ENCODE measurements around the gene PIGH. TPM values are rescaled to one million over a fixed set of nuclear protein-coding genes. Genes with fewer than 3 reads are reported as not detected.

The PIGH gene
- total RNA-seq, 1 donor = 16.3 TPM

DNA sequence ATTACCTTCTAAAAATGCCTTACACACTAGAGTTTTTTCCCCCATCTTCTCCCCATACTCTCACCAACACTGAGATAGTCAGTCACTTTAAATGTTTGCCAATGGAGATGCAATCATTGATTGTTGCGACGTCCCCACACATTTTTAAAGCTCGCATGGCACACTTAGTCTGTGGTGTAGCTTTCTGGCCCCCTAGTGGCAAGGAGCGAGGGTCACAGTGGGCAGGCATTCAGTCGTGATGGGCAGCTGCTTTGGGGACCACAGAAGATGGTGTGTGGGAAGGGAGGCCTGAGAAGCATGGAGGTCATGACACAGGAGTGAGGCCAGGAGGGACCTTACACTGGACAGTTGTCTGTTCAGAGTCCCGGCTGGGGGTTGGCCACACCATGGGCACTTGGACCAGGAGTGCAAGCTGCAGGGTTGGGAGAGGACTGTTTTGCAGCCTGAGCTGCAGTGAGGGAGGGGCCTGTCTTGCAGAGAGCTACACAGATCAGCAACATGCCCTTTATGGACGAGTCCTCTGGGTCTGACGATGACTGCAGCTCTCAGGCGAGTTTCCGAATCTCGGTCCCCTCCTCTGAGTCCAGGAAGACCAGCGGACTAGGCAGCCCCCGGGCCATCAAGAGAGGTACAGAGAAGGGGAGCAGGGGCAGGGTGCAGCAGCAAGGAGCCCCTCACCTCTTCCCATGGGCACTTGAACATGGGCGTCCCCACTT lies 28.6 kb downstream of the PIGH start:
- H4K20me1 ChIP-seq (ENCODE audit: insufficient read depth, low read length) = no peaks in the 10 kb centered on the region
- H3K4me1 ChIP-seq (ENCODE audit: insufficient read depth, low read length) = peaks cover 3% of the 10 kb centered on the region
- TF ChIP-seq, protein P1, sequence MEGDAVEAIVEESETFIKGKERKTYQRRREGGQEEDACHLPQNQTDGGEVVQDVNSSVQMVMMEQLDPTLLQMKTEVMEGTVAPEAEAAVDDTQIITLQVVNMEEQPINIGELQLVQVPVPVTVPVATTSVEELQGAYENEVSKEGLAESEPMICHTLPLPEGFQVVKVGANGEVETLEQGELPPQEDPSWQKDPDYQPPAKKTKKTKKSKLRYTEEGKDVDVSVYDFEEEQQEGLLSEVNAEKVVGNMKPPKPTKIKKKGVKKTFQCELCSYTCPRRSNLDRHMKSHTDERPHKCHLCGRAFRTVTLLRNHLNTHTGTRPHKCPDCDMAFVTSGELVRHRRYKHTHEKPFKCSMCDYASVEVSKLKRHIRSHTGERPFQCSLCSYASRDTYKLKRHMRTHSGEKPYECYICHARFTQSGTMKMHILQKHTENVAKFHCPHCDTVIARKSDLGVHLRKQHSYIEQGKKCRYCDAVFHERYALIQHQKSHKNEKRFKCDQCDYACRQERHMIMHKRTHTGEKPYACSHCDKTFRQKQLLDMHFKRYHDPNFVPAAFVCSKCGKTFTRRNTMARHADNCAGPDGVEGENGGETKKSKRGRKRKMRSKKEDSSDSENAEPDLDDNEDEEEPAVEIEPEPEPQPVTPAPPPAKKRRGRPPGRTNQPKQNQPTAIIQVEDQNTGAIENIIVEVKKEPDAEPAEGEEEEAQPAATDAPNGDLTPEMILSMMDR (IDR thresholded peaks at IDR 0.05; ENCODE audit: extremely low read depth, low read depth, low read length) = peak; percentile 93
- H3K36me3 ChIP-seq (ENCODE audit: insufficient read depth, low read length) = no peaks in the 10 kb centered on the region
- H2AFZ ChIP-seq (ENCODE audit: low read length) = no peak overlapping the region
- peak; percentile 96 for DNase-seq (ENCODE audit: insufficient read length, low spot score, missing footprints)
- no peak overlapping the region for H3K4me2 ChIP-seq (ENCODE audit: insufficient read depth, low read length)
- no peaks in the 10 kb centered on the region for H3K9me3 ChIP-seq (ENCODE audit: low read depth, low read length)
- no peaks in the 10 kb centered on the region for H3K27me3 ChIP-seq (ENCODE audit: insufficient read depth, low read length)
- H3K79me2 ChIP-seq (ENCODE audit: insufficient read depth, low read length) = no peaks in the 10 kb centered on the region
- no peak overlapping the region for H3K27ac ChIP-seq (ENCODE audit: low read depth, low read length)
- no peak overlapping the region for H3K4me3 ChIP-seq (ENCODE audit: insufficient read depth, low read length)

DNA sequence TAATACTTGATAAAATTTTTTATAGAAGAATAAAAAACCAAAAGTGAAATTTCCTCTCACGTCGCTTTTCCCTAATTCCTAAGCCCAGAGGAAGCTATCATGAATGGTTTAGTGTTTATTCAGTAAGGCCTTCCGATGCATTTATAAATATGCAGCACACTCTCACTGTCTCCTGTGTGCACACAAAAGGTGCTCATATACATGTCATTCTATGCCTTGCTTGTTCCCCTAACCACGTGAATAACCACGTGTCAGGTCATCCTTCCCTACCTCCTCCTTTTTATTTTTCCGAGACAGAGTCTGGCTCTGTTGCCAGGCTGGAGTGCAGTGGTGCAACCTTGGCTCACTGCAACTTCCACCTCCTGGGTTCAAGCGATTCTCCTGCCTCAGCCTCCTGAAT lies 29.6 kb downstream of the PIGH start:
- no peaks in the 10 kb centered on the region for H3K36me3 ChIP-seq (ENCODE audit: insufficient read depth, low read length)
- no peaks in the 10 kb centered on the region for H3K9me3 ChIP-seq (ENCODE audit: low read depth, low read length)
- TF ChIP-seq, protein P1 (IDR thresholded peaks at IDR 0.05; ENCODE audit: extremely low read depth, low read depth, low read length) = no peak
- H4K20me1 ChIP-seq (ENCODE audit: insufficient read depth, low read length) = no peaks in the 10 kb centered on the region
- H3K27me3 ChIP-seq (ENCODE audit: insufficient read depth, low read length) = no peaks in the 10 kb centered on the region
- no peak overlapping the region for H3K27ac ChIP-seq (ENCODE audit: low read depth, low read length)
- H3K4me2 ChIP-seq (ENCODE audit: insufficient read depth, low read length) = no peak overlapping the region
- no peaks in the 10 kb centered on the region for H3K79me2 ChIP-seq (ENCODE audit: insufficient read depth, low read length)
- H2AFZ ChIP-seq (ENCODE audit: low read length) = no peak overlapping the region
- H3K4me1 ChIP-seq (ENCODE audit: insufficient read depth, low read length) = peaks cover 3% of the 10 kb centered on the region
- no peak for DNase-seq (ENCODE audit: insufficient read length, low spot score, missing footprints)
- H3K4me3 ChIP-seq (ENCODE audit: insufficient read depth, low read length) = no peak overlapping the region

DNA sequence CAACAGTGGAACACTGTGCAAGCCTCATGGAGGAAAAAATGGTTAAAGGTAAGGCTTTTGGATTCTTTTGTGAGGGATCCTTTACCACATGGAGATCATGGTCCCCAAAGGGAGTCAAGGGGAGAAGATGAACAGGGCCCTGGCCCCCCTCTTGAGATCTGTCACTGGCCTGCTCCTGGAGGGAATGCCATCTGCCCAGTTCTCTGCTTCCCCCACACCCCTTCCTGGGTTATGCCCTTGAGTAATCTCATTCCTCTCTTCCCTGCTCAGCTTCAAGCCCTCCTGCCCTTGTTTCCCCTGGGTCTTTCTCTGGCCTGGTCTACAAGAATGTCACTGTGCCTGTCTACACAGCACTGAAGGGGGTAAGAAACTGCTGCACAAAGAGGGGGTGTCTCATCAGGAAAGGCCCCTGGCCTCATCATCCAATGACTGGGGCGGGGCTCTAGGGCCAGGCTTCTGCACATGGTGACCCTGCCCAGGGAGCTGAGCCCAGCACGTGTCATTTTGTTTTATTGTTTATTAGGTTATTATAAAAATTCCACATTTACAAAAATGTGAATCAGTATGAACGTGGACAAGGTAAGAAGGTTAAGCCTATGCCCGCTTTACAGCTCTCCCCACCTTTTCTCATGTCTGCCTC lies 30.3 kb downstream of the PIGH start:
- no peaks in the 10 kb centered on the region for H3K36me3 ChIP-seq (ENCODE audit: insufficient read depth, low read length)
- no peaks in the 10 kb centered on the region for H4K20me1 ChIP-seq (ENCODE audit: insufficient read depth, low read length)
- no peak overlapping the region for H3K27ac ChIP-seq (ENCODE audit: low read depth, low read length)
- no peaks in the 10 kb centered on the region for H3K9me3 ChIP-seq (ENCODE audit: low read depth, low read length)
- no peak overlapping the region for H3K4me3 ChIP-seq (ENCODE audit: insufficient read depth, low read length)
- no peaks in the 10 kb centered on the region for H3K27me3 ChIP-seq (ENCODE audit: insufficient read depth, low read length)
- H3K4me2 ChIP-seq (ENCODE audit: insufficient read depth, low read length) = no peak overlapping the region
- peaks cover 3% of the 10 kb centered on the region for H3K4me1 ChIP-seq (ENCODE audit: insufficient read depth, low read length)
- TF ChIP-seq, protein P1 (IDR thresholded peaks at IDR 0.05; ENCODE audit: extremely low read depth, low read depth, low read length) = no peak
- H3K79me2 ChIP-seq (ENCODE audit: insufficient read depth, low read length) = no peaks in the 10 kb centered on the region
- H2AFZ ChIP-seq (ENCODE audit: low read length) = no peak overlapping the region
- no peak for DNase-seq (ENCODE audit: insufficient read length, low spot score, missing footprints)

DNA sequence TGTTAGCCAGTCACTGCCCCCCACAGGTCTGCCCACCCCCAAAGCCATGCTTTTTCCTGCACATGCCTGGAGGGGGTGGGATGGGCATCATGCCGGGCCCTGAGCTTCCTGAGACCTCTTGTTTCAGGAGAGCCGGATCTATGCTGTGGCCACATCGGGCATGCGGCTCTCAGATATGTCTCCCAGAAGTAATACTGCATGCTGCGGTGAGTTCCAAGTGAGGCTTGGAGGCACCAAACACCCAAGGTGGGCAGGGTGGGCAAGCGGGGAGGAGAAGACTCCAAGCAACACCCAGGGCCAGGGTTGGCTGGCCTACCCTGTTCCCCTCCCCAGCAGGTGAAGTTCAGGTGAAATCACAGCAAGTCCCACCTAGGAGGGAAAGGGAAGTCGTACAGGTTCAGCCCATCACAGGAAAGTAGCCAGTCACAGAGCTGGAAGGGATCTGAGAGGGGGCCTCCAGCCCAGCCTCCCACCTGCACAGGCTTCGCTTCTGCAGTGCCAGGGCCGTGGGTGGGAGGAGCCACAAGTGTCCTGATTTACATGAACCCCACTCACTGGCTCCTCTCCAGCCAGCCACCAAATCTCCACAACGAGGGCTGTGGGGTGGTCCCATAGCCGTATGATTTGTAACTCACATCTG lies 30.9 kb downstream of the PIGH start:
- no peak overlapping the region for H3K27ac ChIP-seq (ENCODE audit: low read depth, low read length)
- DNase-seq (ENCODE audit: insufficient read length, low spot score, missing footprints) = no peak
- no peaks in the 10 kb centered on the region for H3K9me3 ChIP-seq (ENCODE audit: low read depth, low read length)
- H3K4me2 ChIP-seq (ENCODE audit: insufficient read depth, low read length) = no peak overlapping the region
- peaks cover 3% of the 10 kb centered on the region for H3K4me1 ChIP-seq (ENCODE audit: insufficient read depth, low read length)
- TF ChIP-seq, protein P1 (IDR thresholded peaks at IDR 0.05; ENCODE audit: extremely low read depth, low read depth, low read length) = no peak
- H3K36me3 ChIP-seq (ENCODE audit: insufficient read depth, low read length) = no peaks in the 10 kb centered on the region
- H3K4me3 ChIP-seq (ENCODE audit: insufficient read depth, low read length) = no peak overlapping the region
- H4K20me1 ChIP-seq (ENCODE audit: insufficient read depth, low read length) = no peaks in the 10 kb centered on the region
- H3K79me2 ChIP-seq (ENCODE audit: insufficient read depth, low read length) = no peaks in the 10 kb centered on the region
- H3K27me3 ChIP-seq (ENCODE audit: insufficient read depth, low read length) = no peaks in the 10 kb centered on the region
- H2AFZ ChIP-seq (ENCODE audit: low read length) = no peak overlapping the region

All from osteoblast (primary cell).